PFSK-1 (cell line): ENCODE results near the gene REPIN1.

ENCODE experiments used
- FOXP2 ChIP-seq: optimal IDR thresholded peaks from 2 replicates; pipeline ENCODE3; 2011; ENCODE audit warnings: borderline replicate concordance, control low read depth, inconsistent platforms; ENCODE audit not compliant: insufficient read depth; ENCODE audit errors: extremely low read length, extremely low read depth
- POLR2AphosphoS5 ChIP-seq: IDR thresholded peaks from 2 replicates; pipeline ENCODE4 v1.6.1; 2012; ENCODE audit warnings: low read depth, mild to moderate bottlenecking, control low read depth, low read length, moderate library complexity
- REST ChIP-seq, 2 experiments: IDR thresholded peaks; 2 replicates each; pipeline versions ENCODE4 v1.6.1 to v1.8.0; 2011 to 2012; ENCODE audit warnings: low read depth in 2 of 2, low read length in 2 of 2, control low read depth in 1 of 2, inconsistent platforms in 1 of 2, mild to moderate bottlenecking in 1 of 2, moderate library complexity in 1 of 2; ENCODE audit not compliant: insufficient read depth in 1 of 2
- SIN3A ChIP-seq: IDR thresholded peaks from 2 replicates; pipeline ENCODE4 v1.6.1; 2012; ENCODE audit warnings: mild to moderate bottlenecking, low read length, moderate library complexity, borderline replicate concordance; ENCODE audit not compliant: insufficient read depth
- TAF1 ChIP-seq: IDR thresholded peaks from 2 replicates; pipeline ENCODE4 v1.6.1; 2012; ENCODE audit warnings: low read length, control low read depth, borderline replicate concordance; ENCODE audit not compliant: insufficient read depth

Gene REPIN1

GRCh38 chr7:150358988-150359621, 9.5 kb upstream of the REPIN1 start:
- TF ChIP-seq TAF1: no peak
- TF ChIP-seq POLR2AphosphoS5: no peak
- no peak for TF ChIP-seq SIN3A
- no peak for TF ChIP-seq FOXP2
- no peak for TF ChIP-seq REST (IDR thresholded peaks at IDR 0.05; ENCODE audit: insufficient read depth in 1 of 2, low read depth in 2 of 2, low read length in 2 of 2)

GRCh38 chr7:150359622-150360362, 8.8 kb upstream of the REPIN1 start:
- TF ChIP-seq SIN3A: no peak
- no peak for TF ChIP-seq FOXP2

DNA sequence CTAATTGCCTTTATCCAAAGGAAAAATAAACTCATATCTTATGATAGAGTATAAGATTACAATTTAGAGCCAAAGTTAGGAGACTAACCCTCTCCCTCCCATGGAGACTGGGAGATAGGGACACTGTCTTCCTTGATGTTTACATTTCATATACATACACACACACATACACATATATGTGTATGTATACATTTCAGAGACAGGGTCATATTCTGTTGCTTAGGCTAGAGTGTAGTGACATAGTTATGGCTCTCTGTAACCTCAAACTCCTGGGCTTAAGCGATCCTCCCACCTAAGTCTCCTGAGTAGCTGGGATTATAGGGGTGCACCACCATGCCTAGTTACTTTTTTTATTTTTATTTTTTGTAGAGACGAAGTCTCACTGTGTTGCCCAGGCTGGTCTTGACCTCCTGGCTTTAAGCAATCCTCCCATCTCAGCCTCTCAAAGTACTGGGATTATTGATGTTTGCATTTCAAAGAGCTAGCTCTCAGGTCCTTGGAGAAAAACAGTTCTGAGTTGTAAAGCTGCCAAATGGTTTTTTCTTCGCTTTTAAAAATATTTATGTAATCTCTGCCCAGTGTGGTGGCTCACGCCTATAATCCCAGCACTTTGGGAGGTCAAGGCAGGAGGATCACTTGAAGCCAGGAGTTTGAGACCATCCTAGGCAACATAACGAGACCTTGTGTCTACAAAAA, 8.1 kb upstream of the REPIN1 start:
- TF ChIP-seq FOXP2: no peak
- no peak for TF ChIP-seq TAF1
- TF ChIP-seq SIN3A: no peak
- TF ChIP-seq REST (IDR thresholded peaks at IDR 0.05; ENCODE audit: insufficient read depth in 1 of 2, low read depth in 2 of 2, low read length in 2 of 2): no peak

- TF ChIP-seq POLR2AphosphoS5 (no peak), TAF1 (no peak), FOXP2 (no peak), REST (IDR thresholded peaks at IDR 0.05; ENCODE audit: insufficient read depth in 1 of 2, low read depth in 2 of 2, low read length in 2 of 2) (no peak), SIN3A (no peak)
These were observed 7.2 kb upstream of the REPIN1 start for GRCh38 chr7:150361402-150361801.

GRCh38 chr7:150361807-150362621, 6.6 kb upstream of the REPIN1 start:
- no peak for TF ChIP-seq POLR2AphosphoS5
- no peak for TF ChIP-seq TAF1
- TF ChIP-seq REST (IDR thresholded peaks at IDR 0.05; ENCODE audit: insufficient read depth in 1 of 2, low read depth in 2 of 2, low read length in 2 of 2): no peak
- no peak for TF ChIP-seq SIN3A
- no peak for TF ChIP-seq FOXP2
